Stimulated activated CD8-positive, alpha-beta memory T cell treated with anti-CD3 and anti-CD28 coated beads, Interleukin-7, amount 100 ng/mL, for 4 hours (primary cell): ENCODE results near the gene USP11.

Experiments used
- DNase-seq, 2 donors: peaks; one replicate each; pipeline ENCODE4 v3.0.0-alpha.2; 2020; ENCODE audit warnings: low read depth in 2 of 2

Gene USP11

DNA sequence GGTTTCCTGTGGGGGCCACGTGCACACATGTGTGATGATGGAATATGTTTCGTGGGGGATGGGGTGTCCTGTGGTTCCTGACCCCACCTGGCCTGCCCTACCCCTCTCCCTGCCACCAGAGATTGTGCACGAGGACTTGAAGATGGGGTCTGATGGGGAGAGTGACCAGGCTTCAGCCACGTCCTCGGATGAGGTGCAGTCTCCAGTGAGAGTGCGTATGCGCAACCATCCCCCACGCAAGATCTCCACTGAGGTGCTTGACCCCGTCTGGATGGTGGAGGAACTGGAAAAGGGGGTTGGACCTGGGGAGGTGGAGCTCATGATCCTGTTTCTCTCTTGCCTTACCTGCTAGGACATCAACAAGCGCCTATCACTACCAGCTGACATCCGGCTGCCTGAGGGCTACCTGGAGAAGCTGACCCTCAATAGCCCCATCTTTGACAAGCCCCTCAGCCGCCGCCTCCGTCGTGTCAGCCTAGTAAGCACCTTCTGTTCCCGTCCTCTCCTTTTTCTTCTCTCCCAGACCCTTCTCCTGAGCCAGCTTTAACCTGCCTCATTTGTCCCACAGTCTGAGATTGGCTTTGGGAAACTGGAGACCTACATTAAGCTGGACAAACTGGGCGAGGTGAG is 8.4 kb upstream of the USP11 start:
- DNase-seq: no peak

DNA sequence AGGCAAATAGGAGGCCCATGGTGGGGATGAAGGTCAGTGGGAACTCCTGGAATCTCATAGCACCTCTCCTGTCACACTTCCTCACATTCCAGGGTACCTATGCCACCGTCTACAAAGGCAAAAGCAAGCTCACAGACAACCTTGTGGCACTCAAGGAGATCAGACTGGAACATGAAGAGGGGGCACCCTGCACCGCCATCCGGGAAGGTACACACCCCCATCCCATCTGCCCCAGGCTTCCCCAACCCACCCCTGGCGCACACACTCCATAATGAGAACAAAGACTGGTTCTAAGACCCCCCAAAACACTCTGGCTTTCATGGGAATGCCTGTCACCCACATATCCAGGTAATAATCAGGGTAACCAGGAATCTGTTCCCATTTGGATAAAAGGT is 7.9 kb upstream of the USP11 start:
- DNase-seq: no peak

DNA sequence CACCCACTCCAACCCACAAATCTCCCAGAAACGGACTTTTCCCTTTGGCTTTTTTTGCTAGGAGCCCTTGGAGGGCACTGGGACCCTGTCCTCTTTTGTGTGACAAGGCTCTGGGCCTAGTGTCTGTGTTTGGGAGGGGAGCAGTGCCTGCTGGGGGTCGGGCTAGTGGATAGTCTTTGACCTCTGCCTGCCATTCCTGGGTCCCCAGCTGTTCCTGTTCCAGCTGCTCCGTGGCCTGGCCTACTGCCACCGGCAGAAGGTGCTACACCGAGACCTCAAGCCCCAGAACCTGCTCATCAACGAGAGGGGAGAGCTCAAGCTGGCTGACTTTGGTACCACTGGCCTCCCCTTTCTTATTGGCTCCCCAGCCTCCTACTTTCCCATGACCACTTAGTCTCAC is 6.7 kb upstream of the USP11 start:
- DNase-seq: no peak

DNA sequence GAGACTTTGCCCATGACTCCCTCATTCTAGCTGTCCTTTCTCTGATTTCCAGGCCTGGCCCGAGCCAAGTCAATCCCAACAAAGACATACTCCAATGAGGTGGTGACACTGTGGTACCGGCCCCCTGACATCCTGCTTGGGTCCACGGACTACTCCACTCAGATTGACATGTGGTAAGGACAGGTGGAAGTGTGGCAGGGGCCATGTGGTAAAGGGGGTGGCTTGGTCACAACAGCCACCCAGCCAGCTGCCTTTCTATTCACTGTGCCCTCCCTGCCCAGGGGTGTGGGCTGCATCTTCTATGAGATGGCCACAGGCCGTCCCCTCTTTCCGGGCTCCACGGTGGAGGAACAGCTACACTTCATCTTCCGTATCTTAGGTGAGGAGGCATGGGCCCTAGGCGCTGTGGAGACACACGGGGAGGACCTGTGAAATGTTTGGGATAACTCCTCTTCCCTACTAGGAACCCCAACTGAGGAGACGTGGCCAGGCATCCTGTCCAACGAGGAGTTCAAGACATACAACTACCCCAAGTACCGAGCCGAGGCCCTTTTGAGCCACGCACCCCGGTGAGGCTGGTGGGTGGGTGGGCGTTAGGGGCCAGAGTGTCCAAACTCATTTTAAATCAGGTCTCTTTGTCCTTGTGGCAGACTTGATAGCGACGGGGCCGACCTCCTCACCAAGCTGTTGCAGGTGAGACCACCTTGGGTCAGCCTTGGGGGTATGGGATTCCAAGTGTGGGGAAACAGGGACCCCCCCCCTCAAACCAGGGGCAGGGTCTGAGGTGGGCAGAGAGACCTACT is 6.1 kb upstream of the USP11 start:
- DNase-seq: no peak

DNA sequence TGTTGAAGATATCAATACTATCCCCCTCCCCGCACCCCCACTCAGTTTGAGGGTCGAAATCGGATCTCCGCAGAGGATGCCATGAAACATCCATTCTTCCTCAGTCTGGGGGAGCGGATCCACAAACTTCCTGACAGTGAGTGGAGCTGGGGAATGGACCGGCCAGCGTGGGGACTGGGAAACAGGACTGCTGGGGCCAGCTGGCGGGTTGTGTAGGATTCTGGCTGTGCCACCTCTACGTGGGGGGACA is 5.5 kb upstream of the USP11 start:
- no peak for DNase-seq

DNA sequence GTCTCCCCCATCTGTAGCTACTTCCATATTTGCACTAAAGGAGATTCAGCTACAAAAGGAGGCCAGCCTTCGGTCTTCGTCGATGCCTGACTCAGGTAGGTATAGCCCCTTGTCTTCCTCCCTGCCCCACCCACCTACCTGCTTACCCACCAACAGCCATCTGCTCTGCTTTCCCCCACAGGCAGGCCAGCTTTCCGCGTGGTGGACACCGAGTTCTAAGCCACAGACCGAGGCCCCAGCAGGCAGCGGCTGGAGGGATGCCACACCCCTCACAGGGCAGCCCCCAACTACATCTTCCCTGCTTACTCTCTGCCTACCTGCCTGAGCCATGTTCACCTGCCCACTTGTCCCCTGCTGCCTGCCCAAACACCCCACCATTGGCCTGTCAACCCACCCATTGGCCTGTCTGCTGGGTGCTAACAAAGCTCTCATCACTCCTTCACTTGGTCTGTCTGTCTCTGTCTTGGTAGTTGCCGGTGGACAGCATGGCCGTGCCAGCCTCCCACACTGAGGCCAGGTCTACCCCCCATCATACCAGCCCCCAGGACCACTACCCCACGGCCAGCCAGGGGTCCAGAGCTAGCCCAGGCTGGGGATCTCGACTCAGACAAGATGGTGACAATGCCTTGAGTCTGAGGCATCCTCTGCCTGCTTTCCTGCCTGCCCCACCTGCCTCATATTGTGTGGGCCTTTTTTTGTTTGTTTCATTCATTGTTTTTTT is 4.1 kb upstream of the USP11 start:
- DNase-seq: no peak

DNA sequence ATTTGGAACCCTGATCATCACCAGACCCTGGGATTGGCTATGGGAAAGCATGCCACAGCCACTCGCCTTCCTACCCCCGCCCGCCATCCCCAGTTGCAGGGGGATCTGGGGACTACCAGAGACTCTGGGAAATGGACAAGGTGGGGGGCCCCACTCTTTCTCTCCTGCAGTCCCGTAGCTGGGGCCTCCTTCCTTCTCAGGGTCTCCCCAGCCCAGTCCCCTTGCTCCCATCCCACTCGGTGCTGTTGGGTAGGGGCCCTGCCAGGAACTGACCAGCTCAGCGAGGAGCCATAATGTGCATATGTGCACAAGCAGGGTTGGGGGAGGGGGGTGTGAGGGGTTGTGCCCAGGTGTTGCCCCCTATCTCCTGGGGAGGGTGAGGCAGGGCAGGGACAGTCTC is 3.4 kb upstream of the USP11 start:
- no peak for DNase-seq

DNA sequence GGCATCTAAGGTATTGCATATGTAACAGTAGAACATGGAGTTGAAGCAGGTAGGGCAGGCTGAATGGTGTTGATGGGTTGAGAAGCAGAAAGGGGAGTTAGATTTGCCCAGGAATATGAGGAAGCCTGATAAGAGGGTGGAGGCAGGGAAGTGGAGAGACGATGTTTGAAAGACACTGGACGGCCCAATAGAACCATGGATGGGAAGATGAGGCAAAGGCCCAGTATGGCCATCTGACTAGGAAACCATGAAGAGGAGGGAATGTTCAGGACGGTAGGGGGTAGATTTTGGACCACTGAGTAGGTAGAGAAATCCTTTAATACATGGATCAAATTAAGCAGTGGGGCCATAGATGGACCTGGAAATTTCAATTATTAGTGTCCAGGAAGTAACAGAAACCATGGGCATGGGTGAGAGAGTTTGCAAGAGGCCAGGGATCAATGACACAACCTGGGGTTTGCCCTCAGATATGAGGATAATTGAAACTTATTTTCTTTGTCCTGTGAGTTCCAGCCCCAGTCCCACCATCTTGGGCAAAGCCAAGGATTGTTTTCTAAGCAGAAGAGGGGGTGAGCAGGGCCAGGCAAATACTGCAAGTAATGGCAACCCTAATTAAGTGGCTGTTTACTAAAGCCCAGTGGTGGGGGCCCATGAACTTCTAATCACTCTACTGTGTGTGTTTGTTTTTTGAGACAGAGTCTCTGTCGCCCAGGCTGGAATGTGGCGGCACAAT is 2.5 kb upstream of the USP11 start:
- no peak for DNase-seq

DNA sequence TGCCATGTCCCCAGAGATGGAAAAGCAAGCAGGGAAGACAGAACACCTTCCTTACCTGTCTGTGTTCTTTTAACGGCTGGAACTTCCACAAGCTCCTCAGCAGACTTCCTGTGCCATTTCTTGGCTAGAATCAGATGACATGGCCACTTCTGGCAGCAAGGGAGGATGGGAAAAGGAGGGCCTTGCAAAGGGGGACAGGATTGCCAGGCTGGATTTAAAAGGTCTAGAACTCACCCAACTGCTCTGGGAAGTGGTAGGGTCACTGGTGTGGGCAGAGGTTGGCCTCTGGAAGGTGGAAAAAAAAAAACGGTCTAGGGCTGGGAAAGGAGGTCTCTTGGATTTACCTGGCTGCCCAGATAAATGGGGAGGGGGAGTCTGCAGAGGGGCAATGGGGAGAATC is 1.6 kb upstream of the USP11 start:
- DNase-seq: no peak

DNA sequence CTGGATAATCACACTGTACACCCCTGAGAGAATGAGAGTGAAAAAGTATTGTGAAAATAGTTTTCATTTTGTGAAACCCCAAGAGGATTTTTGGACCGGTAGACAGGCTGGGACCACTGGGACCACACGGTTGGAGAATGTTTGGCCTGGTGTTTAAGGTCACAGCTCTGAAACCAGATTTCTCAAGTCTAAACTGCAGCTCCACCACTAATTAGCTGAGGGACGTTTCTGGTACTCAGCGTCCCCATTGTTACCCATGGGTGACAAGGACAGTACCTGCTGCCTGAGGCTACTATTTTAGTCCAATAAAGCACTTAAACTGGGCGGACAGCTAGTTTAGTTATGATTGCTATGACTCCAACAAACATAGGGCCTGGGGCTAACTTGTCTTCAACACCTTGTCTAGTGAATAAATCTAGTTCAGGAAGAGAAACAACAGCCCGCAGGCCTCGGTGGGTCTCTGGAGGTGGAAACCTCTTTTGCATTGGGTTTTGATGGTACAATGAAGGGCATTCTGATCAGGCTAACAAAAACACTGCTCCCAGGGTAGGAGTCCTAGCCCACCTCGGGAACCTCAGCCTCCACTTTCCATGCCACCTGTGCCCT is 509 bp upstream of the USP11 start:
- no peak for DNase-seq

DNA sequence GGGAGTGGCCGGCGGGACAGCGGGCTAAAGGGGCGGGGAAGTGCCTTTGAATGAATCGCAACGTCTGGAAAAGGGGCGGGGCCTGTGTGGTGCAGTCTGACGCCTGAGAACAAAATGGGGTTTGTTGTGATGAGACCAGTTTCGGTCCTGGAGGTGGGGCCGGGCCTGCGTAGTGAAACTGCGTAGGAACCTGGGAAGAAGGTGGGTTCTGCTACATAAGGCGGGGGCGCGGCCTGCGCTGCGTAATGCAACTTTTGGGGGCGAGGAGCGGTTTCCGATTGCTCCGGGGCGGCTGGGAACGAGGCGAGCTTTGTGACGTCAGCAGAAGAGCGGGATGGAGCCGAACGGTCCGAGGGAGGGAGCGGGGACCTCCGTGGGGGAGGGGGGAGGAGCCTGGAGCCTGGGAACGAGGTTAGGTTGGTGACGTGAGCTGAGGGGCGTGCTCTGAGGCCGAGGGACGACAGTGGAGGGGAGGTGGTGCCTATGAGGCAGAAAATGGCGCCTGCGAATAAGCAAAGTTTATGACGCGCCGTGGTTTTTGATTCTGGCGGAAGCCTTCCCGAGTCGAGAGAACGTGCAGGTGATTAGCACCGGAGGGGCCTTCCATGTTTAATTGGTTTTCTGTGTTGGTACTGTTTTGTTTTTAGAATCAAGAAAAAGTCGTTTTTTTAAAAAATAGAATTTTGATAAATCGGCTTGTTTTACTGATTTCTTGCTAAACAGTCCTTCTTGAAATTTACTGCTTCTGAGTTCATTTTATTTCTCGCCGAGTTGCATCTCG is 714 bp downstream of the USP11 start:
- peak; percentile 94 to 96 for DNase-seq

DNA sequence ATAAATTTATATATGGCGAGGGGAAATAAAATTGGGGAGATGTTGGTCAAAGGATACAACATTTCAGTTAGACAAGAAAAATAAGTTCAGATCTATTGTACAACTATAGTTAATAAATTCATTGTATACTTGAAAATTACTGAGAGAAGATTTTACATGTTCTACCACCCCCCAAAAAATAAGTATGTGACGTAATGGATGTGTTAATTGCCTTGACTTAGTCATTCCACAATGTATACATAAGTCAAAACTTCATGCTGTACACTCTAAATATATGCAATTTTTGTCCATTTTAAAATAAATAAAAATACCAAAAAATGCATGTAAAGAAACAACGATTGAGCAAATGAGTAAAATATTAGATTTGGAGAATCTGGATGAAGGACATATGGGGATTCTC is 1.8 kb downstream of the USP11 start:
- DNase-seq: no peak

DNA sequence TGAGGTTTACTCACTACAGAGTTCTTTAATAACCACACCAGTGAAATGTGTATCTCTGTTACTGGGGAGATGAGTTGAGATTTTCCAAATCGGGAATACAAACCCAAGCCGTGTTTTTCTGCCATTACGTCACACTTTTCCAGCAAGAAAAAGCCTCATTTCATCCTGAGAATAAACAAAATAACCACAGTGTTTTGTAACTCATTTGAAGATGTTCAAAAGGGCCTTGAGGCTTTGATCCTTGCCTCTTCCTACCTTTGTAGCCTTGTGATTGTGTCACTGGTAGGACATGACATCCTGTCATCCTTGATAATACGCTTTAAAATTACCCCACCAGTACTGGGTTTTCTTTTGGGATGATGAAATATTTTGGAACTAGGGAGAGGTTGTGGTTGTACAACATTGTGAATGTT is 2.9 kb downstream of the USP11 start:
- DNase-seq: no peak

DNA sequence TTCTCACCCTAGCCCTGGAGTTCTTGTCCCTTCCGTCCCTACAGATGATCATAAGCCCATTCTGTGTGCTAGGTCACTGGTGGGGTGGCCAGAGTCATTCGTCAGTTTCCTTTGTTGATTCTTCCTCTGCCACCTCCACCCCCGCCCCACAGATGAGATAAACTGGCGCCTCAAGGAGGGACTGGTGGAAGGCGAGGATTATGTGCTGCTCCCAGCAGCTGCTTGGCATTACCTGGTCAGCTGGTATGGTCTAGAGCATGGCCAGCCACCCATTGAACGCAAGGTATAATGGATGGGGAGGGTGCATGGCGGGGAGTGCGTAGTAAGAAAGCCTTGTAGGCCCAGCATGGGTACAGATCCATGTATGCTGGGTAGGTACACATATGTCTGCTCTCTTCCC is 6.4 kb downstream of the USP11 start:
- no peak for DNase-seq

DNA sequence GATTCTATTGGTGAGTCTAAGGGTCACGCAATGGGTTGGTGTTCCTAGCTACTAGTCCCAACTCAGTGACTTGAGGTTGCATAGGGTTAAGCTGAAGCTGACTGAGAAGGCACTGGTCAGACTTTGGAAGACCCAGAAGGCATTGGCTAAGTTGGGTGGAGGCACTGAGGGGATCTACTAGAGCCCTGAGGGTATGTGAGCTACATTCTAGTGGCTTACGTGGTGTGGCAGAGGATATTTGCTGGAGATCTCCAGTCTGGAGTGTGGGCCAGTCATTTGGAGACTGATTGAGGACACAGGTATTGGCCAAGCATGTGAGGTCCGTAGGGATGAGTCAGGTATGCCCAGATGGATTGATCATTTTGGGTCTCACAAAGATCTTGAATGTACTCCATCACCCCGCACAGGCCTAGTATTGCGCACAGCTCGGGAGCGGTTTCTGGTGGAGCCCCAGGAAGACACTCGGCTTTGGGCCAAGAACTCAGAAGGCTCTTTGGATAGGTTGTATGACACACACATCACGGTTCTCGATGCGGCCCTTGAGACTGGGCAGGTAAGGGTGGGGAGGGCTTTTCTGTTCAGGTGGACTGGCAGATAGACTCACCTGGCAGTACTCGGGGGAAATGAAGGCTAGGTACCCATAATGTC is 7.2 kb downstream of the USP11 start:
- no peak for DNase-seq

DNA sequence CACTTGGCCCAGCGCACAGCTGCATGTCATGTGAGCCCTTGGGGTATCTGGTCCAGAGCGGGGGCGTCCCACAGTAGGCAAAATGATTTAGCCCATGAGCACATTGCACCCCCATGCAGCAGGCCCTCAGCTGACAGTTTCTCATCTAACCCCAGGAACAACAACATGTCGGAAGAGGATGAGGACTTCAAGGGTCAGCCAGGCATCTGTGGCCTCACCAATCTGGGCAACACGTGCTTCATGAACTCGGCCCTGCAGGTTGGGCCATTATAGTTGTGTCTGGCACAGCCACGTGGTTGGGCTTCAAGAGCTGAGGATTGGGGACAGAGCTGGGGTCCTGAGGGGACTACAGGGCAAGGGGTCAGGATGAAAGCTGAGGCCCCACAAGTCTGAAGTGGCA is 7.8 kb downstream of the USP11 start:
- DNase-seq: no peak

DNA sequence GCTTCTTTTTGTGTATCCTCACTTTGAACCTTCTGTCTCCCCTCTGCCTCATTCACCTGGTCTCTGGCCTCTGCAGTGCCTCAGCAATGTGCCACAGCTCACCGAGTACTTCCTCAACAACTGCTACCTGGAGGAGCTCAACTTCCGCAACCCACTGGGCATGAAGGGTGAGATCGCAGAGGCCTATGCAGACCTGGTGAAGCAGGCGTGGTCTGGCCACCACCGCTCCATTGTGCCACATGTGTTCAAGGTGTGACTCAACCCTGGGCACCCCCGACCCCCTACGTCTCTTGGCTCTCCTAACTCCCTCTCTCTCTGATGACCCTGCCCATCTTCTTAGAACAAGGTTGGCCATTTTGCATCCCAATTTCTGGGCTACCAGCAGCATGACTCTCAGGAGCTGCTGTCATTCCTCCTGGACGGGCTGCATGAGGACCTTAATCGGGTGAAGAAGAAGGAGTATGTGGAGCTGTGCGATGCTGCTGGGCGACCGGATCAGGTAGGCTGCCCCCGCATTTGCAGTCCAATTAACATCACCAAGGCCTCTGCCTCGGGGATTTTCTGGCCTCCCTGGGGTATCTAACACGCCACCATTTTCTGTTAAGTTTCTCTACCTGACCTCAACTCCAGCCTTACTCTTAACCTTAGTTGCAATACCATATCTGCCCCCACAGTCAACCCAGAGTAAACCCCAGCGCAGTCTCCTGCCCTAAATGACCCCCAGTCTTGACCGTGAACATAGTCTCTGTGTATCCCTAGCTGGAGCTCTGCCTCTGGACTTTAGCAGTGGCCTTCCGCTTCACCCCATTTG is 8.6 kb downstream of the USP11 start:
- no peak for DNase-seq

DNA sequence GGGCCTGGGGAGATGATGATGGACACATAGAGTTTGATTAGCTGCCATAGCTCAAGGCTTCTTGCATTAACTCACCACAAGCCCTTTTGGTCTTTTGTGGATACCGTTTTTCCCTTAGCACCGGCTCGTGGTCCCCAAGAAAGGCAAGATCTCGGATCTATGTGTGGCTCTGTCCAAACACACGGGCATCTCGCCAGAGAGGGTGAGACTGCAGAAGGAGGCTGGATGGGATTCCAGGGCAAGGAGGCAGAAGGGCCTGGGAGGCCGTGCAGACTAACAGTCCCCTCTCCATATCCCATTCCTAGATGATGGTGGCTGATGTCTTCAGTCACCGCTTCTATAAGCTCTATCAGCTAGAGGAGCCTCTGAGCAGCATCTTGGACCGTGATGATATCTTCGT is 9.5 kb downstream of the USP11 start:
- no peak for DNase-seq

DNA sequence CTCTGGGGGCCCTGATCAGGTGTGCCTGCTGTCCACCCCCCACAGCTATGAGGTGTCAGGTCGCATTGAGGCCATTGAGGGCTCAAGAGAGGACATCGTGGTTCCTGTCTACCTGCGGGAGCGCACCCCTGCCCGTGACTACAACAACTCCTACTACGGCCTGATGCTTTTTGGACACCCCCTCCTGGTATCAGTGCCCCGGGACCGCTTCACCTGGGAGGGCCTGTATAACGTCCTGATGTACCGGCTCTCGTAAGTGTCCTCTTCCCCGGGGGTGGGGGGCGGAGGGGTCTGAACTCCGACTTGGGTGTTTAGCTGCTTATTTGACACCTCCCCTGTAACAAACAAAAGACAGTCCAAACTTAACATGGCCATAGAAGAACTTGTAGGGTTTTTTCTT is 10.5 kb downstream of the USP11 start:
- DNase-seq: no peak

DNA sequence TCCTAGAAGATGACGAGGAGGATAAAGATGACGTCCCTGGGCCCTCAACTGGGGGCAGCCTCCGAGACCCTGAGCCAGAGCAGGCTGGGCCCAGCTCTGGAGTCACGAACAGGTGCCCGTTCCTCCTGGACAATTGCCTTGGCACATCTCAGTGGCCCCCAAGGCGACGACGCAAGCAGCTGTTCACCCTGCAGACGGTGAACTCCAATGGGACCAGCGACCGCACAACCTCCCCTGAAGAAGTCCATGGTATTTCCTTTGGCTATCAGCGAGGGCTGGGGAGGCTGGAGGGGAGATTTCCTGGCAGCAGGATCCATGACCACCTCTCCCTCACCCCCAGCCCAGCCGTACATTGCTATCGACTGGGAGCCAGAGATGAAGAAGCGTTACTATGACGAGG is 11.9 kb downstream of the USP11 start:
- no peak for DNase-seq
